Prostate gland (tissue), 2 donors: Measurements from ENCODE around the gene RAI1.

ENCODE experiments used
- CTCF ChIP-seq, 4 experiments: fragments of 200-600 bp in 2 of 4; fragments of 450-650 bp in 2 of 4; sonication (generic) in 2 of 4; IDR thresholded peaks; 1 replicate in 3 of 4; 2 replicates in 1 of 4; pipeline ENCODE4 v1.5.1; 2016 to 2019; ENCODE audit warnings: antibody characterized with exemption in 4 of 4, mild to moderate bottlenecking in 2 of 4, moderate library complexity in 2 of 4
- POLR2AphosphoS5 ChIP-seq: sonication (generic); formaldehyde crosslinking; IDR thresholded peaks from one replicate; pipeline ENCODE4 v1.6.1; 2017; ENCODE audit warnings: antibody characterized with exemption

GRCh38 chr17:17653343-17653742 lies 27.9 kb upstream of the RAI1 start:
- TF ChIP-seq CTCF (IDR thresholded peaks at IDR 0.05) = no peak
- TF ChIP-seq POLR2AphosphoS5 = no peak
